GM23338 (cell line): ENCODE data around the gene RFNG. TPM values are rescaled to one million over a fixed set of nuclear protein-coding genes. Genes with fewer than 3 reads are reported as not detected.
A peak's percentile ranks its signal among the peaks of the same experiment; 100 is the strongest.

Experiments
- ATAC-seq: fragments of 200-7000 bp; cut with Tn5 transposase; 3 replicates; pipeline ENCODE4 v1.9.1; 2020
- DNase-seq: peaks from one replicate; pipeline ENCODE4 v3.0.0-alpha.2; 2015; ENCODE audit warnings: low spot score
- H2AFZ ChIP-seq: fragments of 200-600 bp; sonication (generic); 2 replicates; pipeline ENCODE4 v1.8.0; 2016; ENCODE audit warnings: antibody characterized with exemption, mild to moderate bottlenecking, moderate library complexity
- H3F3A ChIP-seq: fragments of 200-600 bp; sonication (generic); replicated peaks from 2 replicates; pipeline ENCODE4 v1.8.0; 2017; ENCODE audit warnings: antibody characterized with exemption, mixed run types, low read depth
- H3K27ac ChIP-seq: fragments of 200-600 bp; sonication (generic); 2 replicates; pipeline ENCODE4 v1.6.1; 2016; ENCODE audit warnings: low read depth
- H3K27me3 ChIP-seq: fragments of 200-600 bp; sonication (generic); 2 replicates; pipeline ENCODE4 v1.8.0; 2016; ENCODE audit warnings: mild to moderate bottlenecking, mixed run types, moderate library complexity; ENCODE audit not compliant: insufficient read depth
- H3K36me3 ChIP-seq: fragments of 200-600 bp; sonication (generic); 2 replicates; pipeline ENCODE4 v1.8.0; 2016; ENCODE audit warnings: mild to moderate bottlenecking; ENCODE audit not compliant: insufficient read depth
- H3K4me1 ChIP-seq: fragments of 200-600 bp; sonication (generic); 2 replicates; pipeline ENCODE4 v1.8.0; 2016; ENCODE audit warnings: mild to moderate bottlenecking, moderate library complexity; ENCODE audit not compliant: insufficient read depth
- H3K4me2 ChIP-seq: fragments of 200-600 bp; sonication (generic); 2 replicates; pipeline ENCODE4 v1.7.1; 2017; ENCODE audit warnings: mixed run types
- H3K4me3 ChIP-seq: fragments of 200-600 bp; sonication (generic); 2 replicates; pipeline ENCODE4 v1.6.1; 2016; ENCODE audit warnings: mixed run types
- H3K79me2 ChIP-seq: fragments of 200-600 bp; sonication (generic); replicated peaks from 2 replicates; pipeline ENCODE4 v1.8.0; 2017; ENCODE audit warnings: mild to moderate bottlenecking; ENCODE audit not compliant: insufficient read depth
- H3K9me2 ChIP-seq: fragments of 200-600 bp; sonication (generic); 2 replicates; pipeline ENCODE4 v1.8.0; 2017; ENCODE audit not compliant: insufficient read depth
- H4K20me1 ChIP-seq: fragments of 200-600 bp; sonication (generic); replicated peaks from 2 replicates; pipeline ENCODE4 v1.8.0; 2017; ENCODE audit warnings: mild to moderate bottlenecking; ENCODE audit not compliant: insufficient read depth
- H3K27ac Mint-ChIP-seq: 2 replicates; pipeline ENCODE4 v1.8.0; 2020; ENCODE audit warnings: inconsistent platforms, mild to moderate bottlenecking, moderate library complexity, mixed read lengths
- H3K27me3 Mint-ChIP-seq: 3 replicates; pipeline ENCODE4 v1.8.0; 2022; ENCODE audit warnings: low read depth, mild to moderate bottlenecking, moderate library complexity, mixed read lengths, inconsistent platforms; ENCODE audit not compliant: insufficient read depth, poor library complexity
- H3K36me3 Mint-ChIP-seq: 3 replicates; pipeline ENCODE4 v1.8.0; 2021; ENCODE audit warnings: low read depth, mild to moderate bottlenecking, inconsistent platforms, moderate library complexity, mixed read lengths
- H3K4me1 Mint-ChIP-seq: 3 replicates; pipeline ENCODE4 v1.8.0; 2020; ENCODE audit warnings: mild to moderate bottlenecking, inconsistent platforms, mixed read lengths
- H3K4me3 Mint-ChIP-seq: 3 replicates; pipeline ENCODE4 v1.8.0; 2021; ENCODE audit warnings: moderate library complexity, mild to moderate bottlenecking, inconsistent platforms, mixed read lengths
- H3K9me3 Mint-ChIP-seq: 3 replicates; pipeline ENCODE4 v1.8.0; 2020; ENCODE audit warnings: moderate library complexity, mild to moderate bottlenecking, inconsistent platforms, mixed read lengths
- CREB1 ChIP-seq: fragments of 250-450 bp; sonication (Bioruptor Pico); IDR thresholded peaks from 2 replicates; pipeline ENCODE4 v1.5.0; 2020; ENCODE audit warnings: low read depth, mild to moderate bottlenecking, moderate library complexity
- ETS1 ChIP-seq: IDR thresholded peaks from 2 replicates; pipeline ENCODE4 v1.6.1; 2016; ENCODE audit warnings: antibody characterized with exemption
- EZH2 ChIP-seq: fragments of 200-600 bp; sonication (generic); IDR thresholded peaks from one replicate; pipeline ENCODE4 v1.8.0; 2017; ENCODE audit warnings: antibody characterized with exemption, mild to moderate bottlenecking, low read depth; ENCODE audit not compliant: unreplicated experiment
- EZH2phosphoT487 ChIP-seq: fragments of 200-600 bp; sonication (generic); IDR thresholded peaks from one replicate; pipeline ENCODE4 v1.8.1; 2018; ENCODE audit warnings: antibody characterized with exemption; ENCODE audit not compliant: unreplicated experiment
- REST ChIP-seq: IDR thresholded peaks from one replicate; pipeline ENCODE4 v1.6.1; 2018; ENCODE audit warnings: antibody characterized with exemption; ENCODE audit not compliant: unreplicated experiment
- STAT1 ChIP-seq: IDR thresholded peaks from one replicate; pipeline ENCODE4 v1.6.1; 2016; ENCODE audit warnings: antibody characterized with exemption; ENCODE audit not compliant: unreplicated experiment
- ZNF331 ChIP-seq: fragments of 250-450 bp; sonication (Bioruptor Pico); IDR thresholded peaks from 2 replicates; pipeline ENCODE4 v1.5.0; 2020; ENCODE audit warnings: low read depth, mild to moderate bottlenecking, moderate library complexity
- polyA plus RNA-seq: library from polyadenylated mRNA; unstranded; fragments of >200 nt; fragmentation: Nextera tagmentation; extraction: Ambion mirVana; gene quantifications from 2 replicates; pipeline ENCODE4 v1.2.1, GENCODE V29; 2016
- total RNA-seq: library from RNA; depleted of rRNA; stranded (reverse); fragments of >200 nt; shearing (Covaris generic); gene quantifications from 2 replicates; pipeline ENCODE4 v1.2.3, GENCODE V29; 2014
- TF ChIP-seq, protein P1 (sequence below), 2 experiments: fragments of 200-600 bp in 1 of 2; sonication (generic) in 1 of 2; conservative IDR thresholded peaks; 2 replicates each; pipeline versions ENCODE4 v1.5.1 to v1.6.1; 2016 to 2017; ENCODE audit warnings: antibody characterized with exemption in 2 of 2, low read depth in 2 of 2, mild to moderate bottlenecking in 2 of 2, moderate library complexity in 1 of 2
- TF ChIP-seq, protein P2 (sequence below): fragments of 250-450 bp; sonication (Bioruptor Pico); IDR thresholded peaks from 2 replicates; pipeline ENCODE4 v1.5.0; 2020; ENCODE audit warnings: mild to moderate bottlenecking, moderate library complexity

Gene RFNG
- total and polyA plus RNA-seq, 2 experiments from 2014 or later, result 18.0 to 44.7 TPM

DNA sequence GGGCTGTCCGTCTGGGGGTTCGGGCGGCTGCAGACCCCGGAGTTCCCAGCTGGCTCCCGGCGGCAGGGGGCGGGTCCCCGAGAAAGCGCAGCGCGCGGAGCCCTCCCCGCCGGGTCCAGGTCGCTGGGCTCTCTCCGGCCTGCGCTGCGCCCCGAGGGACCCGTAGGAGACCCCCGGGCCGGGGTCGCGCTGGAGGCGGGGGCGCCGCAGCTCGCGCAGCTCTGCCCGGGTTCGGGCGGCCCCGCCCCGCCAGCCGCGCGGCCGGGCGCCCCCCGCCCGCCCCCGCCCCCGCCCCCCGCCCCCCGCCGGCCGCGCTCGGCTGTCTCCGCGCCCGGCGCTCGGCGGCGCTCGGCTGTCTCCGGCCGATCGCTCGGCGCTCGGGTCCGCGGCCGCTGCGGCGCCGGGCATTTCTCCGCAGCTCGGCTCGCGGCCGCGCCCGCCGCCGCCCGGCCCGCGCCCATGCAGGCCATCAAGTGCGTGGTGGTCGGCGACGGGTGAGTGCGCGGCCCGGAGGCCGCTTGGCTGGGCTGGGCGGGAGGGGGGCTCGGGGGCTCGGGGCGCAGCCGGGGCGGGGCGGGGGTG lies 20.2 kb downstream of the RFNG start, which contains the start of gene RAC3 (continued):
- no peak for TF ChIP-seq REST
- no peak for TF ChIP-seq EZH2phosphoT487
- no peak for TF ChIP-seq EZH2

- H3K27ac Mint-ChIP-seq, result no peak overlapping the region
- Histone ChIP-seq H2AFZ (0 out of 2 replicates have a peak overlapping the region, but pooled peaks have one; percentile 32), H3K27me3 (no peaks in the 10 kb centered on the region), H3K9me2 (no peaks in the 10 kb centered on the region), H3F3A (peaks cover 16% of the 10 kb centered on the region), H4K20me1 (no peaks in the 10 kb centered on the region; the same call in 1 of the 2 replicates), H3K4me3 (peak overlapping the region; percentile 77), H3K27ac (no peak overlapping the region), H3K36me3 (no peaks in the 10 kb centered on the region), H3K79me2 (peaks cover 8% of the 10 kb centered on the region; the same call in 1 of the 2 replicates), H3K4me2 (peak overlapping the region; percentile 87), H3K4me1 (peaks cover 9% of the 10 kb centered on the region; the same call in 1 of the 2 replicates)
- ATAC-seq (peak; percentile 54), DNase-seq (peak; percentile 92)
- H3K9me3 Mint-ChIP-seq, result no peaks in the 10 kb centered on the region; the same call in 2 of the 3 replicates
- TF ChIP-seq ETS1, result no peak
- no peak for TF ChIP-seq ZNF331 (CRISPR knock-in tag)
- TF ChIP-seq STAT1, result no peak
- TF ChIP-seq CREB1 (CRISPR knock-in tag), result 0 out of 2 replicates have a peak, but pooled peaks have one; percentile 39
- TF ChIP-seq, protein P1, sequence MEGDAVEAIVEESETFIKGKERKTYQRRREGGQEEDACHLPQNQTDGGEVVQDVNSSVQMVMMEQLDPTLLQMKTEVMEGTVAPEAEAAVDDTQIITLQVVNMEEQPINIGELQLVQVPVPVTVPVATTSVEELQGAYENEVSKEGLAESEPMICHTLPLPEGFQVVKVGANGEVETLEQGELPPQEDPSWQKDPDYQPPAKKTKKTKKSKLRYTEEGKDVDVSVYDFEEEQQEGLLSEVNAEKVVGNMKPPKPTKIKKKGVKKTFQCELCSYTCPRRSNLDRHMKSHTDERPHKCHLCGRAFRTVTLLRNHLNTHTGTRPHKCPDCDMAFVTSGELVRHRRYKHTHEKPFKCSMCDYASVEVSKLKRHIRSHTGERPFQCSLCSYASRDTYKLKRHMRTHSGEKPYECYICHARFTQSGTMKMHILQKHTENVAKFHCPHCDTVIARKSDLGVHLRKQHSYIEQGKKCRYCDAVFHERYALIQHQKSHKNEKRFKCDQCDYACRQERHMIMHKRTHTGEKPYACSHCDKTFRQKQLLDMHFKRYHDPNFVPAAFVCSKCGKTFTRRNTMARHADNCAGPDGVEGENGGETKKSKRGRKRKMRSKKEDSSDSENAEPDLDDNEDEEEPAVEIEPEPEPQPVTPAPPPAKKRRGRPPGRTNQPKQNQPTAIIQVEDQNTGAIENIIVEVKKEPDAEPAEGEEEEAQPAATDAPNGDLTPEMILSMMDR (conservative IDR thresholded peaks at IDR 0.05; ENCODE audit: low read depth in 2 of 2), result peak; percentile 55 to 97
- no peak for TF ChIP-seq EZH2phosphoT487
- TF ChIP-seq, protein P2, sequence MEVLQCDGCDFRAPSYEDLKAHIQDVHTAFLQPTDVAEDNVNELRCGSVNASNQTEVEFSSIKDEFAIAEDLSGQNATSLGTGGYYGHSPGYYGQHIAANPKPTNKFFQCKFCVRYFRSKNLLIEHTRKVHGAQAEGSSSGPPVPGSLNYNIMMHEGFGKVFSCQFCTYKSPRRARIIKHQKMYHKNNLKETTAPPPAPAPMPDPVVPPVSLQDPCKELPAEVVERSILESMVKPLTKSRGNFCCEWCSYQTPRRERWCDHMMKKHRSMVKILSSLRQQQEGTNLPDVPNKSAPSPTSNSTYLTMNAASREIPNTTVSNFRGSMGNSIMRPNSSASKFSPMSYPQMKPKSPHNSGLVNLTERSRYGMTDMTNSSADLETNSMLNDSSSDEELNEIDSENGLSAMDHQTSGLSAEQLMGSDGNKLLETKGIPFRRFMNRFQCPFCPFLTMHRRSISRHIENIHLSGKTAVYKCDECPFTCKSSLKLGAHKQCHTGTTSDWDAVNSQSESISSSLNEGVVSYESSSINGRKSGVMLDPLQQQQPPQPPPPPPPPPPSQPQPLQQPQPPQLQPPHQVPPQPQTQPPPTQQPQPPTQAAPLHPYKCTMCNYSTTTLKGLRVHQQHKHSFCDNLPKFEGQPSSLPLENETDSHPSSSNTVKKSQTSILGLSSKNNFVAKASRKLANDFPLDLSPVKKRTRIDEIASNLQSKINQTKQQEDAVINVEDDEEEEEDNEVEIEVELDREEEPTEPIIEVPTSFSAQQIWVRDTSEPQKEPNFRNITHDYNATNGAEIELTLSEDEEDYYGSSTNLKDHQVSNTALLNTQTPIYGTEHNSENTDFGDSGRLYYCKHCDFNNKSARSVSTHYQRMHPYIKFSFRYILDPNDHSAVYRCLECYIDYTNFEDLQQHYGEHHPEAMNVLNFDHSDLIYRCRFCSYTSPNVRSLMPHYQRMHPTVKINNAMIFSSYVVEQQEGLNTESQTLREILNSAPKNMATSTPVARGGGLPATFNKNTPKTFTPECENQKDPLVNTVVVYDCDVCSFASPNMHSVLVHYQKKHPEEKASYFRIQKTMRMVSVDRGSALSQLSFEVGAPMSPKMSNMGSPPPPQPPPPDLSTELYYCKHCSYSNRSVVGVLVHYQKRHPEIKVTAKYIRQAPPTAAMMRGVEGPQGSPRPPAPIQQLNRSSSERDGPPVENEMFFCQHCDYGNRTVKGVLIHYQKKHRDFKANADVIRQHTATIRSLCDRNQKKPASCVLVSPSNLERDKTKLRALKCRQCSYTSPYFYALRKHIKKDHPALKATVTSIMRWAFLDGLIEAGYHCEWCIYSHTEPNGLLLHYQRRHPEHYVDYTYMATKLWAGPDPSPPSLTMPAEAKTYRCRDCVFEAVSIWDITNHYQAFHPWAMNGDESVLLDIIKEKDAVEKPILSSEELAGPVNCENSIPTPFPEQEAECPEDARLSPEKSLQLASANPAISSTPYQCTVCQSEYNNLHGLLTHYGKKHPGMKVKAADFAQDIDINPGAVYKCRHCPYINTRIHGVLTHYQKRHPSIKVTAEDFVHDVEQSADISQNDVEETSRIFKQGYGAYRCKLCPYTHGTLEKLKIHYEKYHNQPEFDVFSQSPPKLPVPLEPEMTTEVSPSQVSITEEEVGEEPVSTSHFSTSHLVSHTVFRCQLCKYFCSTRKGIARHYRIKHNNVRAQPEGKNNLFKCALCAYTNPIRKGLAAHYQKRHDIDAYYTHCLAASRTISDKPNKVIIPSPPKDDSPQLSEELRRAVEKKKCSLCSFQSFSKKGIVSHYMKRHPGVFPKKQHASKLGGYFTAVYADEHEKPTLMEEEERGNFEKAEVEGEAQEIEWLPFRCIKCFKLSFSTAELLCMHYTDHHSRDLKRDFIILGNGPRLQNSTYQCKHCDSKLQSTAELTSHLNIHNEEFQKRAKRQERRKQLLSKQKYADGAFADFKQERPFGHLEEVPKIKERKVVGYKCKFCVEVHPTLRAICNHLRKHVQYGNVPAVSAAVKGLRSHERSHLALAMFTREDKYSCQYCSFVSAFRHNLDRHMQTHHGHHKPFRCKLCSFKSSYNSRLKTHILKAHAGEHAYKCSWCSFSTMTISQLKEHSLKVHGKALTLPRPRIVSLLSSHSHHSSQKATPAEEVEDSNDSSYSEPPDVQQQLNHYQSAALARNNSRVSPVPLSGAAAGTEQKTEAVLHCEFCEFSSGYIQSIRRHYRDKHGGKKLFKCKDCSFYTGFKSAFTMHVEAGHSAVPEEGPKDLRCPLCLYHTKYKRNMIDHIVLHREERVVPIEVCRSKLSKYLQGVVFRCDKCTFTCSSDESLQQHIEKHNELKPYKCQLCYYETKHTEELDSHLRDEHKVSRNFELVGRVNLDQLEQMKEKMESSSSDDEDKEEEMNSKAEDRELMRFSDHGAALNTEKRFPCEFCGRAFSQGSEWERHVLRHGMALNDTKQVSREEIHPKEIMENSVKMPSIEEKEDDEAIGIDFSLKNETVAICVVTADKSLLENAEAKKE (CRISPR knock-in tag), result no peak
- H3K27me3 Mint-ChIP-seq, result peaks cover 17% of the 10 kb centered on the region
- peaks cover 19% of the 10 kb centered on the region for H3K4me1 Mint-ChIP-seq
- peak overlapping the region; percentile 73 for H3K4me3 Mint-ChIP-seq
- peaks cover 3% of the 10 kb centered on the region; the same call in 2 of the 3 replicates for H3K36me3 Mint-ChIP-seq
Observed at GRCh38 chr17:82030470-82031302, 20.9 kb downstream of the RFNG start.
